ENCODE results near the gene GMIP. TPM values are rescaled to one million over a fixed set of nuclear protein-coding genes. Genes with fewer than 3 reads are reported as not detected.

The GMIP gene
- total and polyA plus RNA-seq, 2 donors (not counting 3 experiments of a cell fraction or from before 2014, with no cell fraction given): 7.8 to 19.8 TPM

DNA sequence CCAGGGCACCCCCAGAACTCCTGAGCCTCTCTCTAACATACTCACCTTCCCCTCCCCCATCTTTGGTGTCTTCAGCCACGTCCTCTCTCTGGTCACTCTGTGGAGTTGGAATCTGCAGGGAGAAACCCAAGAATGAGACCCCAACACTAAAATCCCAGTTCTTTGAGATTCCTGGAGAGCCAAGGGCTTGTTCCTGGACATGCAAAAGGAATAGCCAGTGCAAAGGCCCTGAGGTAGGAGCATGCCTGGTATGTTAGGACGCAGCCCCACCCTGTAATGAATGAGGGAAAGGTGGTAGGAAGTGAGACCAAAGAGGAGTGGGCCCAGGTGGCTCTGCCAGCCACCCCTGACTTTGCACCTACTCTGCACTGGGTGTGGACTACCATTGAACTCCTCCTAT, 13.0 kb downstream of the GMIP start:
- dilution Hi-C loops (cut with MboI; ENCODE audit: extremely low pct_ligation_motif_present, low sequenced_read_pairs) (no loop called here), intact Hi-C loops (cut with micrococcal nuclease) (no loop called here)
- Histone ChIP-seq H3K27me3 (ENCODE audit: control insufficient read depth in 2 of 2, insufficient read depth in 2 of 2, low read length in 2 of 2) (peaks cover 0 to 6% of the 10 kb centered on the region in 2 experiments), H2AFZ (ENCODE audit: low read depth, low read length) (no peak overlapping the region), H3K4me1 (ENCODE audit: control insufficient read depth, extremely low read depth, insufficient read depth, low read length) (no peaks in the 10 kb centered on the region), H3K4me2 (ENCODE audit: insufficient read depth, low read length) (no peak overlapping the region), H3K4me3 (replicated peaks in 1 of 3; ENCODE audit: insufficient read depth in 1 of 3, low read depth in 1 of 3, low read length in 3 of 3) (no peak overlapping the region), H3K9ac (replicated peaks; ENCODE audit: extremely low read depth, insufficient read depth, low read length) (no peak overlapping the region), H3K36me3 (ENCODE audit: control insufficient read depth in 2 of 2, extremely low read depth in 1 of 2, insufficient read depth in 2 of 2, low read length in 2 of 2) (peaks cover 3 to 15% of the 10 kb centered on the region in 2 experiments), H3K79me2 (ENCODE audit: control insufficient read depth, insufficient read depth, low read length) (no peaks in the 10 kb centered on the region), H4K20me1 (replicated peaks; ENCODE audit: control insufficient read depth, extremely low read depth, insufficient read depth, low read length) (no peaks in the 10 kb centered on the region), H3K9me3 (replicated peaks; ENCODE audit: control insufficient read depth, insufficient read depth, low read length) (no peaks in the 10 kb centered on the region), H3K27ac (ENCODE audit: insufficient read depth, low read depth, low read length) (no peak overlapping the region), H3K9me1 (replicated peaks; ENCODE audit: control insufficient read depth, extremely low read depth, insufficient read depth, low read length) (no peaks in the 10 kb centered on the region)
- CTCF ChIA-PET: no interaction called here
- FAIRE-seq (no peak), DNase-seq (ENCODE audit: low read depth, low spot score) (no peak)
- POLR2A ChIA-PET: no interaction called here
- BruUV-seq (replicated peaks): no TSS peak
- TF ChIP-seq POLR2A (IDR thresholded peaks at IDR 0.05; ENCODE audit: low read depth, low read length) (no peak), GATA2 (IDR thresholded peaks at IDR 0.05; ENCODE audit: insufficient read depth, insufficient read length, low read depth, low read length) (no peak), EZH2 (IDR thresholded peaks at IDR 0.05; ENCODE audit: borderline replicate concordance, low read depth, low read length, severe bottlenecking) (no peak), JUN (IDR thresholded peaks at IDR 0.05; ENCODE audit: borderline replicate concordance, insufficient read depth, insufficient read length, low read depth) (no peak), POLR2AphosphoS5 (IDR thresholded peaks at IDR 0.05; ENCODE audit: insufficient read depth, low read depth, low read length) (no peak), FOS (IDR thresholded peaks at IDR 0.05; ENCODE audit: borderline replicate concordance, insufficient read depth, low read length) (no peak), MYC (IDR thresholded peaks at IDR 0.05; ENCODE audit: low read depth, low read length) (no peak)
- TF ChIP-seq, protein P1, sequence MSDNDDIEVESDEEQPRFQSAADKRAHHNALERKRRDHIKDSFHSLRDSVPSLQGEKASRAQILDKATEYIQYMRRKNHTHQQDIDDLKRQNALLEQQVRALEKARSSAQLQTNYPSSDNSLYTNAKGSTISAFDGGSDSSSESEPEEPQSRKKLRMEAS (IDR thresholded peaks at IDR 0.05; ENCODE audit: insufficient read depth, insufficient read length): no peak
- TF ChIP-seq, protein P2, sequence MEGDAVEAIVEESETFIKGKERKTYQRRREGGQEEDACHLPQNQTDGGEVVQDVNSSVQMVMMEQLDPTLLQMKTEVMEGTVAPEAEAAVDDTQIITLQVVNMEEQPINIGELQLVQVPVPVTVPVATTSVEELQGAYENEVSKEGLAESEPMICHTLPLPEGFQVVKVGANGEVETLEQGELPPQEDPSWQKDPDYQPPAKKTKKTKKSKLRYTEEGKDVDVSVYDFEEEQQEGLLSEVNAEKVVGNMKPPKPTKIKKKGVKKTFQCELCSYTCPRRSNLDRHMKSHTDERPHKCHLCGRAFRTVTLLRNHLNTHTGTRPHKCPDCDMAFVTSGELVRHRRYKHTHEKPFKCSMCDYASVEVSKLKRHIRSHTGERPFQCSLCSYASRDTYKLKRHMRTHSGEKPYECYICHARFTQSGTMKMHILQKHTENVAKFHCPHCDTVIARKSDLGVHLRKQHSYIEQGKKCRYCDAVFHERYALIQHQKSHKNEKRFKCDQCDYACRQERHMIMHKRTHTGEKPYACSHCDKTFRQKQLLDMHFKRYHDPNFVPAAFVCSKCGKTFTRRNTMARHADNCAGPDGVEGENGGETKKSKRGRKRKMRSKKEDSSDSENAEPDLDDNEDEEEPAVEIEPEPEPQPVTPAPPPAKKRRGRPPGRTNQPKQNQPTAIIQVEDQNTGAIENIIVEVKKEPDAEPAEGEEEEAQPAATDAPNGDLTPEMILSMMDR (IDR thresholded peaks at IDR 0.05; ENCODE audit: extremely low read depth in 1 of 2, insufficient read depth in 1 of 2, low read depth in 1 of 2, low read length in 2 of 2): no peak

Data from endothelial cell of umbilical vein (primary cell).